ENCODE results near the gene DMD.

Gene DMD

GRCh38 chrX:32183066-32183465 is 1028.3 kb downstream of the DMD start:
- DNase-seq, result no peak

GRCh38 chrX:32176510-32176909 is 1034.8 kb downstream of the DMD start:
- no peak for DNase-seq

GRCh38 chrX:32170481-32170880 is 1040.9 kb downstream of the DMD start:
- DNase-seq, result no peak

- no peak for DNase-seq
Measured at GRCh38 chrX:32155044-32155638, 1056.2 kb downstream of the DMD start.

GRCh38 chrX:32153585-32153984 is 1057.8 kb downstream of the DMD start:
- no peak for DNase-seq

- DNase-seq, result no peak
Measured at GRCh38 chrX:32150141-32150540, 1061.2 kb downstream of the DMD start.

- no peak for DNase-seq
Measured at GRCh38 chrX:32141841-32142240, 1069.5 kb downstream of the DMD start.

GRCh38 chrX:32139476-32139875 is 1071.9 kb downstream of the DMD start:
- DNase-seq, result no peak

GRCh38 chrX:32137525-32137924 is 1073.8 kb downstream of the DMD start:
- DNase-seq, result no peak

- no peak for DNase-seq
Measured at GRCh38 chrX:32126997-32127396, 1084.4 kb downstream of the DMD start.

GRCh38 chrX:32118832-32119231 is 1092.5 kb downstream of the DMD start:
- DNase-seq, result no peak

- DNase-seq, result no peak
Measured at GRCh38 chrX:32116047-32116446, 1095.3 kb downstream of the DMD start.

- no peak for DNase-seq
Measured at GRCh38 chrX:32087663-32088062, 1123.7 kb downstream of the DMD start.

GRCh38 chrX:32084757-32085156 is 1126.6 kb downstream of the DMD start:
- no peak for DNase-seq

- DNase-seq, result no peak
Measured at GRCh38 chrX:32048285-32048684, 1163.1 kb downstream of the DMD start.

GRCh38 chrX:32045149-32045548 is 1166.2 kb downstream of the DMD start:
- DNase-seq, result no peak

GRCh38 chrX:32041181-32041580 is 1170.2 kb downstream of the DMD start:
- no peak for DNase-seq

- DNase-seq, result no peak
Measured at GRCh38 chrX:32026772-32027171, 1184.6 kb downstream of the DMD start.

- no peak for DNase-seq
Measured at GRCh38 chrX:32024072-32024471, 1187.3 kb downstream of the DMD start.

GRCh38 chrX:32016195-32016594 is 1195.2 kb downstream of the DMD start:
- no peak for DNase-seq

- no peak for DNase-seq
Measured at GRCh38 chrX:32010948-32011347, 1200.4 kb downstream of the DMD start.

GRCh38 chrX:32010212-32010611 is 1201.1 kb downstream of the DMD start:
- DNase-seq, result no peak

GRCh38 chrX:31993637-31994036 is 1217.7 kb downstream of the DMD start:
- DNase-seq, result no peak

GRCh38 chrX:31988975-31989374 is 1222.4 kb downstream of the DMD start:
- DNase-seq, result no peak

- DNase-seq, result no peak
Measured at GRCh38 chrX:31981546-31982062, 1229.7 kb downstream of the DMD start.

Data from NCI-H1048 (cell line).